GM12891 (cell line): ENCODE measurements around the gene HPD. TPM values are rescaled to one million over a fixed set of nuclear protein-coding genes. Genes with fewer than 3 reads are reported as not detected.
"Not testable (repeated sequence)": the region's sequence is repeated elsewhere in the genome, so short reads cannot be mapped to it uniquely, and the experiment has no call there.

Experiments
- DNase-seq: peaks from one replicate; pipeline ENCODE4 v3.0.0; 2011; ENCODE audit warnings: low spot score; ENCODE audit not compliant: insufficient read length
- FAIRE-seq: peaks from 2 replicates; lab custom pipeline; 2011; peaks lifted over from hg19 to GRCh38; lab: Jason Lieb, UNC
- PAX5 ChIP-seq: IDR thresholded peaks from 2 replicates; pipeline ENCODE4 v1.6.1; 2011; ENCODE audit warnings: low read length, moderate library complexity, mild to moderate bottlenecking; ENCODE audit not compliant: insufficient read depth, severe bottlenecking
- POLR2A ChIP-seq: IDR thresholded peaks from 2 replicates; pipeline ENCODE4 v1.6.1; 2011; ENCODE audit warnings: low read depth, low read length, control low read depth
- POLR2AphosphoS5 ChIP-seq: IDR thresholded peaks from 2 replicates; pipeline ENCODE4 v1.6.1; 2011; ENCODE audit warnings: low read depth, low read length, control low read depth
- POU2F2 ChIP-seq: IDR thresholded peaks from 2 replicates; pipeline ENCODE4 v1.6.1; 2011; ENCODE audit warnings: low read depth, mild to moderate bottlenecking, control low read depth, low read length, moderate library complexity
- SPI1 ChIP-seq: IDR thresholded peaks from 2 replicates; pipeline ENCODE4 v1.6.1; 2011; ENCODE audit warnings: low read depth, low read length, control low read depth
- TAF1 ChIP-seq: IDR thresholded peaks from 2 replicates; pipeline ENCODE4 v1.6.1; 2011; ENCODE audit warnings: low read depth, low read length, control low read depth
- polyA plus RNA-seq: library from polyadenylated mRNA; unstranded; fragments of >200 nt; gene quantifications from one replicate; pipeline ENCODE4 v1.2.1, GENCODE V29; 2012; ENCODE audit warnings: low read depth, missing spikeins, inconsistent platforms; ENCODE audit not compliant: missing spikeins

HPD gene
- 0.49 TPM for polyA plus RNA-seq

DNA sequence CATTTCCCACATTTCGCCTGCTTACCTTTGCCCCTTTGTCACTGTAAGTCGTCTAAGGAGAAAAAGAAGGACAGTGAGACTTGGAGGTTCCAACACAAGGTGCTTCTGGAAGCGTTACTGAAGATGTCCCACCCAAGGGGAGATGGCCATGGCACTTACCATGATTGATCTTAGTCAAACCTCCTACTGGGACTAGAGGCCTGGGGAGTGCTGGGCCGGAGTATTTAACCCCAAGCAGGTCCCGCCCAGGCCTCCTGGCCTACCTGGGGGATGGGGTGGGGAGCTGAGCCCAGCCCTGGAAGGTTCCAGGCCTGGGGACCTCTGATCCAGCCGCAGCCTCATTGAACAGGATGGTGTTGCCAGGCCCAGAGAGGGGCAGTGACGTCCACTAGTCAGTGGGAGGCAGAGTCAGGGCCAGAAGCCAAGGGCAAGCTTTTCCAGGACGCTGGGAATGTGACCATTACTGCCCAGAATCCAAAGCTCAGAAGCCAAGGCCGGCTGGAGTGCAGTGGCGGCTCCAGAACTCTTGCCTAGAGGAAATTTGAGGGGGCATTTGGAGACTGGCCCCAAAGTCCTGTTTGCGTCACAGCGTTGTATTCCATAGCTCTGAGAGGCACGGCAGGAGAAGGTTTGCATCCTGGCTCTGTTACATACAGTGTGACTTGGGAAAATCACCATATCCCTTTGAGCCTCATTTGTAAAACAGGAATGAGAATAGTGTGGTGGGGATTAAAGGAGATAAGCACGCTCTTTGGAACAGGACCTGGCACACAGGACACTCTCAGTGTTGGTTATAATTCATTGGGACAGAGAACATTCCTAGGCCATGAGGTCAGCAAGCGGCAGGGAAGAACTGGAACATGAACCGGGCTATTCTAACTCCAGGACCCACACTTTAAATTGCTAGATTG lies at the start of gene HPD:
Gene HPD, minus strand, starts transcription at position 198 of the 911 bp plus-strand sequence. Its CDS starts 36 bp downstream, at position 162.
- TF ChIP-seq POU2F2 (no peak), TAF1 (no peak), PAX5 (no peak), SPI1 (no peak), POLR2A (no peak), POLR2AphosphoS5 (no peak)
- FAIRE-seq (no peak), DNase-seq (no peak)

DNA sequence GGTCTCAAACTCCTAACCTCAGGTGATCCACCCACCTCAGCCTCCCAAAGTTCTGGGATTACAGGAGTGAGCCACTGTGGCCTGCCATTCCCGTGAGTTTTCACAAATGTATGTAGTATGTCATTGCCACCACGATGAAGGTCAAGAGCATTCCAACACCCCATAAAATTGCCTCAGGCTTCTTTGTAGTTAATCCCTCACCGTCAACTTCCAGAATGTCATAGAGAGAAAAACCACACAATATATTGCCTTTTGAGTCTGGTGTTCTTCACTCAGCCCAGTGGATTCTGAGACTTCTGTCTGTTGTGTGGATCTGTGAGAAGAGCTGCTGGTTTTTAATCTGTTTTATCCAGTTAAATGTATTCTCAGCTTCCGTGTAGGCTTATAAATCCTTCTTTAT lies 47.1 kb upstream of the HPD start:
- FAIRE-seq (no peak), DNase-seq (no peak)
- TF ChIP-seq TAF1 (no peak), SPI1 (no peak), POU2F2 (no peak), PAX5 (no peak), POLR2AphosphoS5 (no peak)

DNA sequence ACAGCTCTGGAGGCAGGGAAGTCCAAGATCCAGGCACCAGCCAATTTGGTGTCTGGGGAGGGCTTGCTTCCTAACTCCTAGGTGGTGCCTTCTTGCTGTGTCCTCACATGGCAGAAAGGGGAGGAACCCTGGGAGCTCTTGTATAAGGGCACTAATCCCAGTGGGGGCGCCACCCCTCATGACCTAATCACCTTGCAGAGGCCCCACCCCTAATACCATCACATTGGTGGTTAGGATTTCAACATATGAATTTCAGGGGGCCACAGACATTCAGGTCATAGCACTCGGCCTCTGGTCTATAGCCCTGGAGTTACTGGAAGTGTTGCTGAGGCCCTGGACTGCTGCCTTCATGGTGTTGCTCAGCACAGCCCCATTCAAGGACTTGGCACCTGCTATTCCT lies 44.5 kb upstream of the HPD start:
- no peak for FAIRE-seq
- TF ChIP-seq PAX5: no peak
- no peak for TF ChIP-seq SPI1
- no peak for DNase-seq

DNA sequence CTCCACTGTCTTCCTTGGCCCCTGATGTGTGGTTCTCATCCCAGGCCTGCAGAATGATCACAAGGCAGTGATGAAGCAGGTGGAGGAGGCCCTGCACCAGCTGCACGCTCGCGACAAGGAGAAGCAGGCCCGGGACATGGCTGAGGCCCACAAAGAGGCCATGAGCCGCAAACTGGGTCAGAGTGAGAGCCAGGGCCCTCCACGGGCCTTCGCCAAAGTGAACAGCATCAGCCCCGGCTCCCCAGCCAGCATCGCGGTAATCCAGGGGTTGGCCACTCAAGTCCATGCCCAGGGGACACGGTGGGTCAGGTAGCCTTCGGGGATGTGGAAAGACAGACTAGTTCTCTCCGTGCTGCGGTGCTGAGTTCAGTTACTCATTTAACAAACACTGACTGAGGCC lies 40.9 kb upstream of the HPD start:
- FAIRE-seq (no peak), DNase-seq (no peak)
- TF ChIP-seq SPI1 (no peak), PAX5 (no peak), POLR2AphosphoS5 (no peak), TAF1 (no peak), POLR2A (no peak), POU2F2 (no peak)

DNA sequence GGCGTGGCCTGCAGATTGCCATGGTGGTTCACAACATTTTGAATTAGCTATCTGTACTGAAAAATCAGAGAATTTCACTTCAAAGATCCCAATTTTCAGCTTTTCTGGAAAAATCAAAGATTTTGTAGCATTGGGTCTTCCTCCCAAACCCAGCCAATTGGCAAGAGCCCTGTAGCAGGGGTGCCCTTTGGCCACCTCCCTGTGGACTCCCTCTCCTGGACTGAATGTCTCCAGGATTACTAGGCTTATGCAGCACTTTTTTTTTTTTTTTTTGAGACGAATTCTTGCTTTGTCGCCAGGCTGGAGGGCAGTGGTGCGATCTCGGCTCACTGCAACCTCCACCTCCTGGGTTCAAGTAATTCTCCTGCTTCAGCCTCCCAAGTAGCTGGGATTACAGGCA lies 39.6 kb upstream of the HPD start:
- DNase-seq: no peak
- no peak for TF ChIP-seq POLR2AphosphoS5
- TF ChIP-seq POU2F2: no peak
- TF ChIP-seq PAX5: no peak
- TF ChIP-seq POLR2A: no peak
- no peak for TF ChIP-seq SPI1
- TF ChIP-seq TAF1: no peak
- FAIRE-seq: no peak

DNA sequence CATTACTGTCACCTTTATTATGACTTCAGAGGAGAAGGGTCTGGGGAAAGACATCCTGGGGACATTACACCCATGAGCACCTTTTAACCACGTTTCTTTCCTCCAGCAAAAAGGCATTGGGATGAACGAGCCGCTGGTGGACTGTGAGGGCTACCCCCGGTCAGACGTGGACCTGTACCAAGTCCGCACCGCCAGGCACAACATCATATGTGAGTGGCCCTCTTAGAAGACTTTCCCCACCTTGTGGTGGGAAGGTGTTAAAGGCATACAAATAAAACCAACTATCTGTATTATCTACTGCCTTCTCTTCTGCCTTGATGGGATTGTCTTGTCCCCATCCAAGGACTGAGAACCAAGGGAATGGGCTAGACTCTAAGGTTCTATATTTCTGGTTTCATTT lies 36.0 kb upstream of the HPD start:
- TF ChIP-seq TAF1 (no peak), POLR2AphosphoS5 (no peak), PAX5 (no peak), POLR2A (no peak), SPI1 (no peak), POU2F2 (no peak)
- no peak for FAIRE-seq
- DNase-seq: no peak

DNA sequence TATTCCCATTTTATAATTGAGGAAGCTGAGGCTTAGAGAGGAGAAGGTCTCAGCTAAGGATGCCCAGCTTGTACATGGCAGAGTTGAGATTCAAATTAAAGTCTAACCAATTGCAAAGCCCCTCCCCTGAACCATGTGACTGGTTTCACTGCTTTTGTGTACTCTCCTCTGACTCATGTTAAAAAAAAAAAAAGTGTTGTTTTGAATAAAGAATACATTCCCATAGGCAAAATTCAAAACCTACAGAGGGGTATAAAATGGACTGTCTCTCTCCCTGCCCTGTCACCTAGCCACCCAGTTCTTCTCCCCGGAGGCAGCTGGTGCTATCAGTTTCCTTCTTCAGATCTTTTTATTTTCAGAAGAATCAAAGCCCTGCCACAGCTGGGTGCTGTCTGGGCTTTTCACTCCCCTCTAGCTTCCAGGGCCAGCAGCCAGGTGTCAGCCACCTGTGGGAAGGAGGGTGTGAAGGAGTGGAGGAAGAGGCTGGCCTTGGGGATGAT lies 35.4 kb upstream of the HPD start:
- no peak for DNase-seq
- TF ChIP-seq POLR2AphosphoS5: no peak
- TF ChIP-seq POU2F2: no peak
- no peak for TF ChIP-seq POLR2A
- no peak for TF ChIP-seq SPI1
- TF ChIP-seq TAF1: no peak
- TF ChIP-seq PAX5: no peak
- no peak for FAIRE-seq

DNA sequence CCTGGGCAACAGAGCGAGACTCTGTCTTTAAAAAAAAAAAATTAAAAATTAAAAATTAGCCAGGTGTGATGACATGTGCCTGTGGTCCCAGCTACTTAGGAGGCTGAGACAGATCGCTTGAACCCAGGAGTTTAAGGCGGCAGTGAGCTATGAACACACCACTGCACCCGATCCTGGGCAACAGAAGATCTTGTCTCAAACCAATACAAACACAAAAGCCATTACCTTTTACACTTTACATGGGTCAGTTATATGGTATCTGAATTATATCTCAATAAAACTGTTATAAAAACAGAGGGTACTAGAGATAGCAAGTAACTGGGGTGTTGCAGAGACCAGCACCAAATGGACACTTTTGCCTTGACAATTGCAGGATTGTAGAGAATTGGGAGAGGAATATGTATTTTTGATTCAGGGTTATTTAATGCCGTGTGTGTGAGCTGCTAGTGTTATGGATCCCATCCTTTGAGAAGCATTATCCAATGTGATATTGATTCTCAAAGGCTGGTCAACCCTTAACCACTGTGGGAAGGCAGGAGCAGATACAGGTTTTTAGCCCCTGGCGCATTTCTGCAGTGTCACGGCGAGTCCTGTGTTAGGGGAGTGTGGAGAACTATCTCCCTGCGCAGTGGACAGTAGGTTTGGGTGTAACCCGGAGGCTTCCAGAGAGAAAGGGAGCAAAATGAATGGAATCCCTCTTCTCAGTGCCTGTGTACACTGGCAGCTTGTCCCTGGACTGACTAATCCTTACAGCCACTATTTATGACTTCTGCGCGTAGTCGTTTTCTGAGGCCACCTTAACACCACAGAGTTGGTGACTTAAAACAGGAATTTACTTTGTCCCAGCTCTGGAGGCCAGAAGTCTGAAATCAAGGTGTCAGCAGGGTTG lies 34.3 kb upstream of the HPD start:
- no peak for FAIRE-seq
- TF ChIP-seq SPI1 (no peak), PAX5 (no peak), TAF1 (no peak), POLR2AphosphoS5 (no peak), POLR2A (no peak), POU2F2 (no peak)
- DNase-seq: no peak

DNA sequence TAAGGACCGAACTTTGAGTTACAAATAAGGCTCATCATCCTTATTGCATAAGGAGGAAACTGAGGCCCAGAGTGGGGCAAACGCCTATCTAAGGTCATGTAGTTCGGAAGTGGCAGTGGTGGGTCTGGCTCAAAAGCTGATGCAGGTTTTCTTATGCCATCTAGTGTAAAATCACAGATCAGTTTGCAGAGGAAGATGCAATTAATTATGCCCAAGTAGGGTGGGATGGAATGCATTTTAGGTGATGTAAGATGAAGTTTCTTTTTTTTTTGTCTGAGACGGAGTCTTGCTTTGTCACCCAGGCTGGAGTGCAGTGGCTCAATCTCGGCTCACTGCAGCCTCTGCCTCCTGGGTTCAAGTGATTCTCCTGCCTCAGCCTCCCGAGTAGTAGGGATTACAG lies 31.0 kb upstream of the HPD start:
- DNase-seq: not testable (repeated sequence)

More for the DNA sequence above, 31.0 kb upstream of the HPD start:
- FAIRE-seq: not testable (repeated sequence)
